ENCODE results near the gene PREB.
"Not testable (repeated sequence)": the region's sequence is repeated elsewhere in the genome, so short reads cannot be mapped to it uniquely, and the experiment has no call there.

Gene PREB

GRCh38 chr2:27133905-27134780 is at the start of gene PREB:
PREB (minus strand) TSS chr2:27134636; CDS start chr2:27134421, 215 bp downstream.
- peak; percentile 94 to 98 for DNase-seq

GRCh38 chr2:27184115-27184514 is 49.7 kb upstream of the PREB start:
- no peak for DNase-seq

- no peak for DNase-seq
These were observed 47.9 kb upstream of the PREB start for GRCh38 chr2:27182346-27182745.

GRCh38 chr2:27179344-27180000 is 45.0 kb upstream of the PREB start:
- no peak for DNase-seq

GRCh38 chr2:27178469-27178868 is 44.0 kb upstream of the PREB start:
- no peak for DNase-seq

GRCh38 chr2:27177441-27178351 is 43.3 kb upstream of the PREB start:
- DNase-seq = no peak

- DNase-seq = not testable (repeated sequence)
These were observed 41.3 kb upstream of the PREB start for GRCh38 chr2:27175781-27176180.

GRCh38 chr2:27175330-27175729 is 40.9 kb upstream of the PREB start:
- no peak for DNase-seq

GRCh38 chr2:27174638-27175037 is 40.2 kb upstream of the PREB start:
- DNase-seq = no peak

GRCh38 chr2:27171351-27171848 is 37.0 kb upstream of the PREB start:
- no peak for DNase-seq

- no peak for DNase-seq
These were observed 36.3 kb upstream of the PREB start for GRCh38 chr2:27170581-27171337.

GRCh38 chr2:27164960-27165763 is 30.7 kb upstream of the PREB start:
- no peak for DNase-seq

GRCh38 chr2:27162151-27163121 is 28.0 kb upstream of the PREB start:
- no peak for DNase-seq

GRCh38 chr2:27160191-27160590 is 25.8 kb upstream of the PREB start:
- no peak for DNase-seq

GRCh38 chr2:27159271-27159670 is 24.8 kb upstream of the PREB start:
- DNase-seq = no peak

- DNase-seq = no peak
These were observed 24.0 kb upstream of the PREB start for GRCh38 chr2:27158468-27158867.

- no peak for DNase-seq
These were observed 20.7 kb upstream of the PREB start for GRCh38 chr2:27155069-27155520.

- DNase-seq = no peak
These were observed 20.1 kb upstream of the PREB start for GRCh38 chr2:27154488-27154887.

- no peak for DNase-seq
These were observed 18.5 kb upstream of the PREB start for GRCh38 chr2:27152796-27153464.

All from NCI-H1930 (cell line).